Activated CD8-positive, alpha-beta T cell treated with anti-CD3 and anti-CD28 coated beads, Interleukin-2, amount 10 ng/mL, durations not matched to agents 7 days and 5 days (primary cell): ENCODE measurements around the gene MUC6. TPM values are rescaled to one million over a fixed set of nuclear protein-coding genes. Genes with fewer than 3 reads are reported as not detected.

Experiments
- ATAC-seq: fragments of 150-1000 bp; cut with Tn5 transposase; one replicate; pipeline ENCODE4 v1.10.0; 2021; ENCODE audit warnings: moderate library complexity
- CTCF ChIA-PET: fragments of 350-600 bp; sonication (Branson Sonifier 250); formaldehyde crosslinking; loops from one replicate; lab custom pipeline; 2021; ENCODE audit warnings: antibody characterized with exemption; lab: Charles Lee
- POLR2A ChIA-PET: fragments of 350-600 bp; sonication (Branson Sonifier 250); formaldehyde crosslinking; loops from one replicate; lab custom pipeline; 2021; ENCODE audit warnings: antibody characterized with exemption; lab: Charles Lee
- DNase-seq: peaks from one replicate; pipeline ENCODE4 v3.0.0-alpha.2; 2020
- H3K27ac Mint-ChIP-seq: one replicate; pipeline ENCODE4 v1.8.0; 2021; ENCODE audit warnings: mild to moderate bottlenecking, mixed read lengths
- H3K27me3 Mint-ChIP-seq: one replicate; pipeline ENCODE4 v1.8.0; 2021; ENCODE audit warnings: low read depth, mixed read lengths
- H3K36me3 Mint-ChIP-seq: one replicate; pipeline ENCODE4 v1.8.0; 2021; ENCODE audit warnings: low read depth, mixed read lengths
- H3K4me1 Mint-ChIP-seq: one replicate; pipeline ENCODE4 v1.8.0; 2021; ENCODE audit warnings: low read depth, mixed read lengths
- H3K4me3 Mint-ChIP-seq: one replicate; pipeline ENCODE4 v1.8.0; 2021; ENCODE audit warnings: mild to moderate bottlenecking, mixed read lengths
- H3K9me3 Mint-ChIP-seq: one replicate; pipeline ENCODE4 v1.8.0; 2022; ENCODE audit warnings: mixed read lengths; ENCODE audit not compliant: insufficient read depth
- total RNA-seq, 2 experiments: library from RNA; stranded (reverse); gene quantifications; one replicate each; pipeline ENCODE4 v1.2.3, GENCODE V29; 2021

Gene MUC6
- total RNA-seq, 2 experiments from 2014 or later, result not detected

GRCh38 chr11:1035577-1036283 lies 788 bp downstream of the MUC6 start:
- Mint-ChIP-seq H3K27me3 (no peaks in the 10 kb centered on the region), H3K27ac (no peak overlapping the region), H3K4me3 (no peak overlapping the region), H3K9me3 (no peaks in the 10 kb centered on the region), H3K4me1 (no peaks in the 10 kb centered on the region), H3K36me3 (no peaks in the 10 kb centered on the region)
- CTCF ChIA-PET, result no interaction called here
- DNase-seq, result no peak
- ATAC-seq, result no peak
- POLR2A ChIA-PET, result no interaction called here

DNA sequence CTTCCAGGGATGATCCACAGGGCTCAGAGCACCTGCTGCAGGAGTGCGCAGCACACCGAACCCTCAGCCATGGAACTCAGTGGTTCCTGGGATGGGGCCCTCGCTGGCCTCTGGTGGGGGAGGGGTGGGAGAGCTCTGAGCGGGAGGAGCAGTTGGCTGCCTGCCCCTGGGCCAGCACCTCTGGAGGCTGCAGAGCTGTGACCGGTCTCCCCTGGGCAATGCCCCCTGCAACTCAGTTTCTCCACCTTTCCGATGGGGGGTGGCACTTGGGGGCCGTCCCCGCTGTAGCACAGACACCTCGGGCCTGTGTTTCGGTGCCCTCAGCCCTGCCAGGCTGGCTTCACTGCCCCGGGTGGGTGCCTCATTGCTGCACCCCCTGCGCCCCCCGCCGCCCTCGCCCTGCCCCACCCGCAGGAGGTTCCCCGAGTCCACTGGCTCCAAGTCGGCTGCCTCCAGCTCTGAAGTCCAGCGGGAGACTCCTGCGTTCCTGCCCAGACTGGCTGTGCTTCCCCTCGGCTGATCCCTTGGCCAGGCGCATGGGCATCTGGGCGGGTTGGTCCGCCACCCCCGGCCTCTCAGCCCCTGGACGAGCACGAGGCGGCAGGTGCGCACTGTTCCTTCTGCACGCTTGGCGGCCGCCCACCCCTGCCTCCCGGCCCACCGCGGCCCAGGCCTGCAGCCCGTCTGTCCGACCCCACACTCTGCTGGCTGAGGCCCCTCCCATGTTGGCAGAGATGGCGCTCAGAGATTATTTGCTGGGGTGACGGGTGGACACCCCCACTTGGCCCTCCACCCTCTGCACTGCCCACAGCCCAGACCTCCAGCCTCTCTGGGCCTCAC lies 1.8 kb downstream of the MUC6 start:
- H3K9me3 Mint-ChIP-seq, result no peaks in the 10 kb centered on the region
- DNase-seq, result no peak
- no peaks in the 10 kb centered on the region for H3K4me1 Mint-ChIP-seq
- POLR2A ChIA-PET, result no interaction called here
- H3K4me3 Mint-ChIP-seq, result no peak overlapping the region
- no peaks in the 10 kb centered on the region for H3K27me3 Mint-ChIP-seq
- no peak for ATAC-seq
- CTCF ChIA-PET, result no interaction called here
- H3K36me3 Mint-ChIP-seq, result no peaks in the 10 kb centered on the region
- no peak overlapping the region for H3K27ac Mint-ChIP-seq

DNA sequence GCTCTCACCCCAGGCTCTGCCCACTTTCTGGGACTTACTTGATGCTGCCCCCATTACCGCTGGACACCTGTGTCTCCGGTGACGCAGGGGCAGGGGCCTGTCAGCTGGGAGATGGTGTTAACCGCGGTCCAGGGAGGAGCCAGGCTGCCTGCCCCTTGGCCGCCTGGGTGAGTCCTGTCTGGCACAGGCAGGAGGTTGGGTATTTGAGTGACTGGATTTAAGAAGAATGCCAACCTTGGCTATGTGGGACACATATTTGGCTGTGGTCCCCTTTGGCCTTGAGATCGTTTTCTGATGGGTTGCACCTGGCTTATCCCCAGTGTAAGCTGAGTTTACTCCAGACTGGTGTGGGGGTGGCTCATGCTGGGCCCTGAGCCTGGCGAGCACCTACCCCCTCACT lies 2.5 kb downstream of the MUC6 start:
- ChIA-PET POLR2A (no interaction called here), CTCF (no interaction called here)
- Mint-ChIP-seq H3K4me3 (no peak overlapping the region), H3K36me3 (no peaks in the 10 kb centered on the region), H3K27ac (no peak overlapping the region), H3K9me3 (no peaks in the 10 kb centered on the region), H3K4me1 (no peaks in the 10 kb centered on the region), H3K27me3 (no peaks in the 10 kb centered on the region)
- no peak for DNase-seq
- ATAC-seq, result no peak

DNA sequence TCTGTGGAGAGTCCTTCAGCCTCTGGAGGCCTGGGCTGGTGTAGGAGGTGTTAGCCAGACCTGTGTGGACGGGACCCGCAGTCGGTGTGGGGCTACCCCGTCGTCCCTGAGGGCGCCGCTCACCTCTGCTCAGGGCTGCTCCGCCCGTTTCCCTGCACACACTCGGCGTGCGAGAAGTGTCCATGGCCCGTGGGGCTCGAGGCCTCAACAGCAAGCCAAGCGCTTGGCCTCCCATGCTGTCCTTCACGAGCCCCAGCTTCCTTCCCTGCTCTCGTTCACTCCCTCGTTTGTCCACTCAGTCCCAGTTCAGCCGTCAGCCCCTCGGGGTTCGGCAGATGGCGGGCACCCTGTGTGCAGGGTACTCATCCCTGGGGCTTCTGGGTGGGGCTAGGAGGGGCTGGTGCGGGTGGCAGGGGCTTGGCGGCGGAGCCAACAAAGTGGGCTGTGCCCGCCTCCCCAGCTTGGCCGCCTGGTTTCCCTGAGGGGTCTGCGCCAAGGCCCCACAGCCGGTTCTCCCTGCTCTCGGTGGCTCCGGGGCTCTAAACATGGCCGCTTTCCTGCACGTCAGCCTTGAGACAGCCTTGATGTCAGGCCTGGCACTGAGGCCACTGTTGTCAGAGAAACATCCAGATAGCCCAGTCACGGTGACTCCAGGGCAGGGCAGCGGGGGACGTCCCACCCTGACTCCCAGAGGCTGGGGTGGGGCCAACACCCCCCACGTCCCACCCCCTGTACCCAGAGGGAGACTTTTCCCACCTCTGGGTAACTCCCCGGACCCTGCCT lies 3.3 kb downstream of the MUC6 start:
- ATAC-seq (no peak), DNase-seq (no peak)
- no peaks in the 10 kb centered on the region for H3K9me3 Mint-ChIP-seq
- no peaks in the 10 kb centered on the region for H3K4me1 Mint-ChIP-seq
- H3K27me3 Mint-ChIP-seq, result no peaks in the 10 kb centered on the region
- no peaks in the 10 kb centered on the region for H3K36me3 Mint-ChIP-seq
- no peak overlapping the region for H3K27ac Mint-ChIP-seq
- CTCF ChIA-PET, result no interaction called here
- POLR2A ChIA-PET, result no interaction called here
- H3K4me3 Mint-ChIP-seq, result no peak overlapping the region

GRCh38 chr11:1032310-1032891 lies 4.1 kb downstream of the MUC6 start:
- no peaks in the 10 kb centered on the region for H3K4me1 Mint-ChIP-seq
- no peak for DNase-seq
- no peak overlapping the region for H3K27ac Mint-ChIP-seq
- no peaks in the 10 kb centered on the region for H3K9me3 Mint-ChIP-seq
- no peaks in the 10 kb centered on the region for H3K27me3 Mint-ChIP-seq
- ChIA-PET CTCF (no interaction called here), POLR2A (no interaction called here)
- no peaks in the 10 kb centered on the region for H3K36me3 Mint-ChIP-seq
- ATAC-seq, result no peak
- H3K4me3 Mint-ChIP-seq, result no peak overlapping the region

- no peaks in the 10 kb centered on the region for H3K27me3 Mint-ChIP-seq
- no peaks in the 10 kb centered on the region for H3K4me1 Mint-ChIP-seq
These were observed 5.2 kb downstream of the MUC6 start for GRCh38 chr11:1031121-1031899.

GRCh38 chr11:1030556-1030955 lies 6.0 kb downstream of the MUC6 start:
- ChIA-PET CTCF (no interaction called here), POLR2A (no interaction called here)
- Mint-ChIP-seq H3K36me3 (no peaks in the 10 kb centered on the region), H3K4me3 (no peak overlapping the region), H3K27ac (no peak overlapping the region), H3K27me3 (no peaks in the 10 kb centered on the region), H3K9me3 (no peaks in the 10 kb centered on the region), H3K4me1 (no peaks in the 10 kb centered on the region)
- ATAC-seq (no peak), DNase-seq (no peak)

More at GRCh38 chr11:1031121-1031899, 5.2 kb downstream of the MUC6 start:
- no peak for ATAC-seq
- Mint-ChIP-seq H3K27ac (no peak overlapping the region), H3K9me3 (no peaks in the 10 kb centered on the region), H3K36me3 (no peaks in the 10 kb centered on the region), H3K4me3 (no peak overlapping the region)
- POLR2A ChIA-PET, result no interaction called here
- no peak for DNase-seq
- CTCF ChIA-PET, result no interaction called here

DNA sequence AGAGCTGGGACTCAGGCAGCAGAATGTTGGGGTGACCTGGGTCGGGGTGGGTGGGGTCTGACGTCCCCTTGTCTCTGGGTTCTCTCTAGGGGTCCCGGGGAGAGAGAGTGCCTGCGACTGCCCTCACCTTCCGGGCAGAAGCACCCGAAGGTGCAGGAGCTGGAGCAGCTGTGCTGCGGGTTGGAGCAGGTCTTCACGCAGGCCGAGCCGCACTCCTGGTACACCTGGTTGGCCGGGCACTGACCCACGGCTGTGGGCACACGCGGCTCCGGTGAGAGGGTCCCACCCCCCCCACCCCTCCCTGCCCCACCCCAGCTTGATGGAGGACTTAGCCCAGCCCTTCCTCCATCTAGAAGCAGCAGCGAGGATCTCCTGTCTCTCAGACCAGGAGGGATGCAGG lies 6.4 kb downstream of the MUC6 start:
- Mint-ChIP-seq H3K4me3 (no peak overlapping the region), H3K27me3 (no peaks in the 10 kb centered on the region), H3K36me3 (no peaks in the 10 kb centered on the region), H3K9me3 (no peaks in the 10 kb centered on the region), H3K4me1 (no peaks in the 10 kb centered on the region), H3K27ac (no peak overlapping the region)
- DNase-seq (no peak), ATAC-seq (no peak)
- ChIA-PET CTCF (no interaction called here), POLR2A (no interaction called here)

DNA sequence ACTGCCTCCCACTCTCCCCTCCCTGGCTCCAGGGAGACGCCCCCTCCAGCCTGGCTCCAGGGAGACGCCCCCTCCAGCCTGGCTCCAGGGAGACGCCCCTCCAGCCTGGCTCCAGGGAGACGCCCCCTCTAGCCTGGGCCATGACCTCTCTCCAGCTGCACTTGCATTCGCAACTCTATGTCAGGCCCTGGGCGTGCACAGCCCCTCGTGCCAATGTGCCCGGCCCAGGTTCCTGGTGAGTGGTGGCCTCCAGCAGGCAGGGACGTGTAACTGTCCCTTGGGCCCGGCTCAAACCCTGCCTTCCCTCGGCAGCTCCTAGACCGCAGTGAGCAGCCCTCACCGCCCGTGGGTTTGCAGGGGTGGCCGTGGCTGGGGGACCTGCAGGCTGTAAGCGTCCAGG lies 6.9 kb downstream of the MUC6 start:
- ATAC-seq (no peak), DNase-seq (no peak)
- Mint-ChIP-seq H3K9me3 (no peaks in the 10 kb centered on the region), H3K4me3 (no peak overlapping the region), H3K36me3 (no peaks in the 10 kb centered on the region), H3K27me3 (no peaks in the 10 kb centered on the region), H3K4me1 (no peaks in the 10 kb centered on the region), H3K27ac (no peak overlapping the region)
- POLR2A ChIA-PET, result no interaction called here
- CTCF ChIA-PET, result no interaction called here

DNA sequence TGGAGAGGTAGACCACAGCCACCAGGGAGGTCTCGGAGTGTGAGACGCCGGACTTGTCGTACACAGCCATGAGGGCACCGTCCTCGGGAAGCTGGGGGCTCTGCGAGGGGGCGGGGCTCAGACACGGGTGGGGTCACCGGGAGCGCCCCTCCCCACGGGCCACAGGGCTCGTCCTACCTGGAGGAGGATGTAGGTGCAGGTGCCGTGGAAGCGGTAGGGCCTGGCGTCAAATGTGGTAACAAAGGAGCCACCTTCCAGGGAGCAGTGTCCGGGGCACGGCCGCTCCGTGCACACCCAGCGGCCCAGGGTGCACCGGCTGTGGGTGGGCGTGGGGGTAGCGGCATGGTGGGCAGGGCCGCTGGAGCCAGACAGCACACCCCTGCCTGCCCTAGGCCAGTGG lies 7.5 kb downstream of the MUC6 start:
- ATAC-seq (no peak), DNase-seq (no peak)
- H3K27me3 Mint-ChIP-seq, result no peaks in the 10 kb centered on the region
- no peak overlapping the region for H3K4me3 Mint-ChIP-seq
- POLR2A ChIA-PET, result no interaction called here
- no peaks in the 10 kb centered on the region for H3K36me3 Mint-ChIP-seq
- no peaks in the 10 kb centered on the region for H3K4me1 Mint-ChIP-seq
- H3K9me3 Mint-ChIP-seq, result no peaks in the 10 kb centered on the region
- CTCF ChIA-PET, result no interaction called here
- no peak overlapping the region for H3K27ac Mint-ChIP-seq

DNA sequence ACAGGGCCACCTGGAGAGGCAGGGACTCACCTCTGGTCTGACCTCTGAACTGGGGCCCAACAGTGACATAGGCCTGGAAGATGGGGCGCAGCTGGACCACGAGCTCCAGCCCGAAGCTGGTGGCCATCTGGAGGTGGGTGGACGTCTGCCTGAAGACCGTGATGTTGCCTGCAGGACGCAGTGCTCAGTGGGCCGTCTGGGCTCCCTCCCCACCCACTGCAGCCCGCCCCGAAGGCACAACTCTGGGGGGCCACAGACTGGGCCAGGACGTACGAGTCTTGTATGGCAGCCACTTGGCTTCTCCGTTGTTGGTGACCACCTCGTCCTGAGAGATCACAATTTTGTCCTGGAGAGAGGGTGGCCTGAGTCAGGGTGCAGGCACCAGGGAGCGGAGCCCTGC lies 7.9 kb downstream of the MUC6 start:
- H3K27me3 Mint-ChIP-seq, result no peaks in the 10 kb centered on the region
- ChIA-PET CTCF (no interaction called here), POLR2A (no interaction called here)
- H3K9me3 Mint-ChIP-seq, result no peaks in the 10 kb centered on the region
- no peak for DNase-seq
- no peak overlapping the region for H3K4me3 Mint-ChIP-seq
- no peak for ATAC-seq
- H3K4me1 Mint-ChIP-seq, result no peaks in the 10 kb centered on the region
- H3K36me3 Mint-ChIP-seq, result no peaks in the 10 kb centered on the region
- no peak overlapping the region for H3K27ac Mint-ChIP-seq
